Esophagus squamous epithelium (tissue), 4 donors: ENCODE measurements around the gene CARMIL1.

Experiments
- POLR2A ChIP-seq, 4 donors: fragments of 450-650 bp; IDR thresholded peaks; one replicate each; pipeline ENCODE4 v1.6.1; 2017; ENCODE audit warnings: antibody characterized with exemption in 4 of 4, mild to moderate bottlenecking in 4 of 4, moderate library complexity in 3 of 4
- TF ChIP-seq, protein P1 (sequence below), 6 experiments: fragments of 450-650 bp in 4 of 6; fragments of 200-600 bp in 2 of 6; sonication (generic) in 2 of 6; IDR thresholded peaks; one replicate each; pipeline ENCODE4 v1.5.1; 2016 to 2019; ENCODE audit warnings: antibody characterized with exemption in 6 of 6, mild to moderate bottlenecking in 4 of 6, moderate library complexity in 4 of 6

DNA sequence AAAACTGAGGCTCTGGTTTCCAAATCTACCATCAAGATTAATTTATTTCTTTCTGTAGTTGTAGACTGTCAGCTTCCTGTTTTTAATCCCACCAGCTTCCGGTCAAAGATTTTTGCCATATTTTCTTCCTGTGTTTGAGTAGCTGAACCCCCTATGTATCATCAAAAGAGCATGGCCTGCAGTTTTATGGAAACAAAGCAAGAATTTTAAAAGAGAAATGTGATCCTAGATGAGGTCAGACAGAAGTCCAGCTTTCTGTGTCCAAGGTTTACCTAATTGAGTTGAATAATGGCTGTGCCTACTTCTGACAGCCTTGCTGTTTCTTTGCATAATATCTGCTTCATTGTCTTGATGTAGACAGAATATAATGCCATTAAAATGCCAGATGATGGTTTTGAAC lies 163.7 kb downstream of the CARMIL1 start:
- TF ChIP-seq, protein P1, sequence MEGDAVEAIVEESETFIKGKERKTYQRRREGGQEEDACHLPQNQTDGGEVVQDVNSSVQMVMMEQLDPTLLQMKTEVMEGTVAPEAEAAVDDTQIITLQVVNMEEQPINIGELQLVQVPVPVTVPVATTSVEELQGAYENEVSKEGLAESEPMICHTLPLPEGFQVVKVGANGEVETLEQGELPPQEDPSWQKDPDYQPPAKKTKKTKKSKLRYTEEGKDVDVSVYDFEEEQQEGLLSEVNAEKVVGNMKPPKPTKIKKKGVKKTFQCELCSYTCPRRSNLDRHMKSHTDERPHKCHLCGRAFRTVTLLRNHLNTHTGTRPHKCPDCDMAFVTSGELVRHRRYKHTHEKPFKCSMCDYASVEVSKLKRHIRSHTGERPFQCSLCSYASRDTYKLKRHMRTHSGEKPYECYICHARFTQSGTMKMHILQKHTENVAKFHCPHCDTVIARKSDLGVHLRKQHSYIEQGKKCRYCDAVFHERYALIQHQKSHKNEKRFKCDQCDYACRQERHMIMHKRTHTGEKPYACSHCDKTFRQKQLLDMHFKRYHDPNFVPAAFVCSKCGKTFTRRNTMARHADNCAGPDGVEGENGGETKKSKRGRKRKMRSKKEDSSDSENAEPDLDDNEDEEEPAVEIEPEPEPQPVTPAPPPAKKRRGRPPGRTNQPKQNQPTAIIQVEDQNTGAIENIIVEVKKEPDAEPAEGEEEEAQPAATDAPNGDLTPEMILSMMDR (IDR thresholded peaks at IDR 0.05), result no peak
- no peak for TF ChIP-seq POLR2A (IDR thresholded peaks at IDR 0.05)
